HCT116 (cell line): Measurements from ENCODE around the gene RNF41. TPM values are rescaled to one million over a fixed set of nuclear protein-coding genes. Genes with fewer than 3 reads are reported as not detected.
A peak's percentile ranks its signal among the peaks of the same experiment; 100 is the strongest.

Source experiments
- ATAC-seq: fragments of 200-7000 bp; cut with Tn5 transposase; 2 replicates; pipeline ENCODE4 v1.9.1; 2020; ENCODE audit warnings: mild to moderate bottlenecking, moderate library complexity
- BruUV-seq: library from RNA; stranded (reverse); fragments of 400-500 nt; replicated peaks from 2 replicates; lab custom pipeline; 2021; lab: Mats Ljungman, UMichigan
- CTCF ChIA-PET: fragments of 300-600 bp; sonication (Branson Sonifier 250); formaldehyde crosslinking; loops from one replicate; lab custom pipeline; 2021; ENCODE audit warnings: antibody characterized with exemption; lab: Charles Lee
- POLR2A ChIA-PET: fragments of 300-600, 350-600 bp; sonication (Branson Sonifier 250); formaldehyde crosslinking; loops from one replicate; lab custom pipeline; 2021; ENCODE audit warnings: antibody characterized with exemption; lab: Charles Lee
- RAD21 ChIA-PET, 2 experiments: fragments of 300-600 bp; sonication (Branson Sonifier 250); formaldehyde crosslinking; loops; one replicate each; lab custom pipeline; 2023; ENCODE audit warnings: low total read pairs in 2 of 2; ENCODE audit not compliant: uncharacterized antibody in 2 of 2, unreplicated experiment in 2 of 2, low non-redundant PET in 1 of 2; lab: Charles Lee
- DNase-seq: peaks from one replicate; pipeline ENCODE4 v3.0.0-alpha.2; 2010; ENCODE audit warnings: low read depth, low spot score
- H2AFZ ChIP-seq: fragments of 200-600 bp; shearing (Covaris generic), sonication (generic); 2 replicates; pipeline ENCODE4 v1.6.1; 2017; ENCODE audit warnings: low read depth, mixed run types, mixed read lengths, antibody characterized with exemption, low read length; ENCODE audit not compliant: poor library complexity, severe bottlenecking
- H3K27ac ChIP-seq: 2 replicates; pipeline ENCODE4 v1.5.1; 2012; ENCODE audit warnings: low read depth, low read length
- H3K27me3 ChIP-seq: fragments of 200-600 bp; sonication (generic); 2 replicates; pipeline ENCODE4 v1.6.1; 2016; ENCODE audit warnings: mixed run types, low read length, mixed read lengths; ENCODE audit not compliant: insufficient read depth
- H3K36me3 ChIP-seq, 2 experiments: fragments of 200-500 bp in 1 of 2; fragments of 200-600 bp in 1 of 2; sonication (Bioruptor generic) in 1 of 2; sonication (generic) in 1 of 2; 2 replicates each; pipeline versions ENCODE4 v1.5.1 to v1.6.1; 2014 to 2016; ENCODE audit warnings: low read length in 2 of 2, inconsistent platforms in 1 of 2, mixed read lengths in 1 of 2, mixed run types in 1 of 2; ENCODE audit not compliant: insufficient read depth in 2 of 2, control insufficient read depth in 1 of 2
- H3K4me1 ChIP-seq, 2 experiments: fragments of 200-600 bp in 1 of 2; sonication (generic) in 1 of 2; 2 replicates each; pipeline versions ENCODE4 v1.5.1 to v1.6.1; 2012 to 2017; ENCODE audit warnings: low read length in 2 of 2, inconsistent platforms in 1 of 2, mild to moderate bottlenecking in 1 of 2, mixed read lengths in 1 of 2, mixed run types in 1 of 2, moderate library complexity in 1 of 2; ENCODE audit not compliant: insufficient read depth in 2 of 2, control insufficient read depth in 1 of 2
- H3K4me2 ChIP-seq: fragments of 200-600 bp; sonication (generic); 2 replicates; pipeline ENCODE4 v1.6.1; 2017; ENCODE audit warnings: mixed run types, low read length, mixed read lengths
- H3K4me3 ChIP-seq, 2 experiments: fragments of 200-600 bp in 1 of 2; sonication (generic) in 1 of 2; replicated peaks in 1 of 2; 2 replicates each; pipeline ENCODE4 v1.5.1; 2011 to 2016; ENCODE audit warnings: low read length in 2 of 2, control low read depth in 1 of 2, low read depth in 1 of 2, mild to moderate bottlenecking in 1 of 2, mixed read lengths in 1 of 2, mixed run types in 1 of 2
- H3K79me2 ChIP-seq: fragments of 200-600 bp; sonication (generic); 2 replicates; pipeline ENCODE4 v1.6.1; 2017; ENCODE audit warnings: mild to moderate bottlenecking, mixed run types, low read length, moderate library complexity, mixed read lengths; ENCODE audit not compliant: insufficient read depth
- H3K9ac ChIP-seq: fragments of 200-600 bp; sonication (generic); 2 replicates; pipeline ENCODE4 v1.6.1; 2016; ENCODE audit warnings: low read length, mixed read lengths
- H3K9me2 ChIP-seq: fragments of 200-600 bp; sonication (generic), shearing (Covaris generic); 2 replicates; pipeline ENCODE4 v1.6.1; 2017; ENCODE audit warnings: mixed run types, mild to moderate bottlenecking, moderate library complexity; ENCODE audit not compliant: insufficient read depth
- H3K9me3 ChIP-seq, 2 experiments: fragments of 200-500 bp in 1 of 2; fragments of 200-600 bp in 1 of 2; sonication (Bioruptor generic) in 1 of 2; sonication (generic) in 1 of 2; 2 replicates each; pipeline ENCODE4 v1.6.1; 2014 to 2017; ENCODE audit warnings: low read length in 2 of 2, mixed read lengths in 2 of 2, inconsistent platforms in 1 of 2, low read depth in 1 of 2, mild to moderate bottlenecking in 1 of 2, mixed run types in 1 of 2, moderate library complexity in 1 of 2; ENCODE audit not compliant: control insufficient read depth in 1 of 2, insufficient read depth in 1 of 2
- H4K20me1 ChIP-seq: fragments of 200-600 bp; sonication (generic), shearing (Covaris generic); 2 replicates; pipeline ENCODE4 v1.6.1; 2017; ENCODE audit warnings: mixed run types, mild to moderate bottlenecking, moderate library complexity; ENCODE audit not compliant: insufficient read depth
- CBX3 ChIP-seq: IDR thresholded peaks from 2 replicates; pipeline ENCODE4 v1.6.1; 2012; ENCODE audit warnings: low read depth
- CEBPB ChIP-seq: IDR thresholded peaks from 2 replicates; pipeline ENCODE4 v1.6.1; 2012; ENCODE audit warnings: low read depth
- EZH2 ChIP-seq: fragments of 200-600 bp; sonication (generic); IDR thresholded peaks from 2 replicates; pipeline ENCODE4 v1.6.1; 2017; ENCODE audit warnings: antibody characterized with exemption, mixed run types
- EZH2phosphoT487 ChIP-seq: fragments of 200-600 bp; IDR thresholded peaks from 2 replicates; pipeline ENCODE4 v1.6.1; 2018; ENCODE audit warnings: antibody characterized with exemption, borderline replicate concordance
- FOSL1 ChIP-seq: IDR thresholded peaks from 2 replicates; pipeline ENCODE4 v1.6.1; 2012; ENCODE audit warnings: low read depth
- POLR2AphosphoS5 ChIP-seq: IDR thresholded peaks from 2 replicates; pipeline ENCODE4 v1.6.1; 2011; ENCODE audit warnings: mild to moderate bottlenecking, low read depth, low read length, moderate library complexity
- RAD21 ChIP-seq: IDR thresholded peaks from 2 replicates; pipeline ENCODE4 v1.6.1; 2012; ENCODE audit warnings: low read depth, mild to moderate bottlenecking
- SRF ChIP-seq: IDR thresholded peaks from 2 replicates; pipeline ENCODE4 v1.6.1; 2012; ENCODE audit warnings: low read depth
- TCF7L2 ChIP-seq: IDR thresholded peaks from 2 replicates; pipeline ENCODE4 v1.7.0; 2011; ENCODE audit warnings: borderline replicate concordance, inconsistent platforms; ENCODE audit not compliant: insufficient read depth, insufficient read length; ENCODE audit errors: extremely low read depth
- ZNF274 ChIP-seq: fragments of 200-500 bp; sonication (Bioruptor generic); IDR thresholded peaks from 2 replicates; pipeline ENCODE4 v1.6.1; 2014; ENCODE audit warnings: mild to moderate bottlenecking, low read depth, low read length, inconsistent platforms
- intact Hi-C: fragments of 100-400 bp; cut with micrococcal nuclease; formaldehyde crosslinking; loops from 2 replicates; pipeline ENCODE4 v1.10.0; 2022
- total RNA-seq: library from RNA; stranded (reverse); gene quantifications from one replicate; pipeline ENCODE4 v1.2.1, GENCODE V29; 2021; ENCODE audit not compliant: unreplicated experiment
- TF ChIP-seq, protein P1 (sequence below): IDR thresholded peaks from 2 replicates; pipeline ENCODE4 v1.6.1; 2011; ENCODE audit warnings: mild to moderate bottlenecking, low read length, moderate library complexity; ENCODE audit not compliant: insufficient replicate concordance; ENCODE audit errors: extremely low read depth

RNF41 gene
- total RNA-seq, 1 experiment from 2014 or later, result 40.6 TPM

DNA sequence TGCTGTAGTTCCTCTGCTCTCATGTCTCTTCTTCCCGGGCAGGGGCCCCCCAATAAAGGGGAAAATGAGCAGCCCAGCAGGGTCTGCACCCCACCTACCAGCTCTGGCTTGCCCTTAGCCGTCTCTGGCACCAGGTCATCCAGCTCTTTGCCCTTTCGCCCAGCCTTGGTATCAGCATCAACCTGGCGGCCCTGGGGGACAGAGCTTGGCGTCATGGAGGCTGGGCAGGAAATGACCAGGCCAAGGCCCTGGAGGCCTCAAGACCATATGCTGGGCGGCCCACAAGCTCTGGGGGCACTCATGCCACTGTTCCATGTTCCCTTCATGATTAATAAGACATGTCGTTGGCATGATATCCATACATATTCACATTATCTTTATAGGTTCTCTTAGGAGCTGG lies 48.9 kb downstream of the RNF41 start (continued):
- TF ChIP-seq SRF (no peak), CBX3 (no peak), CEBPB (no peak), RAD21 (no peak), EZH2 (no peak), FOSL1 (no peak), ZNF274 (no peak), EZH2phosphoT487 (no peak)
- TF ChIP-seq, protein P1, sequence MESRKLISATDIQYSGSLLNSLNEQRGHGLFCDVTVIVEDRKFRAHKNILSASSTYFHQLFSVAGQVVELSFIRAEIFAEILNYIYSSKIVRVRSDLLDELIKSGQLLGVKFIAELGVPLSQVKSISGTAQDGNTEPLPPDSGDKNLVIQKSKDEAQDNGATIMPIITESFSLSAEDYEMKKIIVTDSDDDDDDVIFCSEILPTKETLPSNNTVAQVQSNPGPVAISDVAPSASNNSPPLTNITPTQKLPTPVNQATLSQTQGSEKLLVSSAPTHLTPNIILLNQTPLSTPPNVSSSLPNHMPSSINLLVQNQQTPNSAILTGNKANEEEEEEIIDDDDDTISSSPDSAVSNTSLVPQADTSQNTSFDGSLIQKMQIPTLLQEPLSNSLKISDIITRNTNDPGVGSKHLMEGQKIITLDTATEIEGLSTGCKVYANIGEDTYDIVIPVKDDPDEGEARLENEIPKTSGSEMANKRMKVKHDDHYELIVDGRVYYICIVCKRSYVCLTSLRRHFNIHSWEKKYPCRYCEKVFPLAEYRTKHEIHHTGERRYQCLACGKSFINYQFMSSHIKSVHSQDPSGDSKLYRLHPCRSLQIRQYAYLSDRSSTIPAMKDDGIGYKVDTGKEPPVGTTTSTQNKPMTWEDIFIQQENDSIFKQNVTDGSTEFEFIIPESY, result no peak
- TF ChIP-seq, all 23 proteins: peak for 0

DNA sequence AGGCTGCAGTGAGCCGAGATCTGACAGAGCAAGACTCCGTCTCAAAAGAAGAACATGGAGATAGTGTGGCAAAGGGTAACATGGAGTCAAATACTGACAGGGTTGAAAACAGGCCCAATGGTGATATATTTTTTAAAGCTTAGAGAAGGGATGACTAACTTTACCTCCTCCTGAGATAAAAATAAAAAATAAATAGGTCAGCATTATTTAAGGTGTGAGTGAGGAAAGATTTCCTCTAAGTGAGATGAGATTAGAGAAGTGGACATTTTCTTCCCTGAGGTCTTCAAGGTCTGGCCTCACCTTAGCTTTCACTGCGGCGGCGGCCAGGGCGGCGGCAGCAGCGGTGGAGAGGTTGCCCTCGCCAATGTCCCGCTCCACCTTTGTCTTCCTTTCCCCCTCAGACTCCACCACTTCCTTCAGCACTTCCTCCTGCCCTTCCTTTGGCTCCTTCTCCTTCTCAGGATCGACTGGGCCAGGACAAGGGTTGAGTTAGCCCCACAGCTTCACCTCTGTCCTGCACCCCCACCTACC lies 52.4 kb downstream of the RNF41 start:
- Histone ChIP-seq H3K9ac (no peak overlapping the region), H3K27me3 (no peaks in the 10 kb centered on the region), H3K27ac (no peak overlapping the region), H3K4me1 (no peaks in the 10 kb centered on the region), H3K36me3 (peaks cover 39 to 47% of the 10 kb centered on the region in 2 experiments), H4K20me1 (no peaks in the 10 kb centered on the region), H3K4me3 (no peak overlapping the region), H3K9me2 (no peaks in the 10 kb centered on the region), H3K79me2 (no peaks in the 10 kb centered on the region), H3K9me3 (no peaks in the 10 kb centered on the region), H2AFZ (no peak overlapping the region), H3K4me2 (no peak overlapping the region)
- RAD21 ChIA-PET, result no interaction called here
- no peak for DNase-seq
- CTCF ChIA-PET, result no interaction called here
- TF ChIP-seq TCF7L2, result no peak
- peak; percentile 28; the same call in 1 of the 2 replicates for TF ChIP-seq POLR2AphosphoS5
- intact Hi-C loops, result no loop called here
- ATAC-seq, result no peak
- BruUV-seq, result no TSS peak
- POLR2A ChIA-PET, result no interaction called here
